GM13976 (cell line): Measurements from ENCODE around the gene BIK.

Source experiments
- DNase-seq: peaks from one replicate; pipeline ENCODE4 v3.0.0; 2012; ENCODE audit warnings: low spot score
- in situ Hi-C: fragments of 300-500 bp; cut with MboI; formaldehyde crosslinking; loops from one replicate; pipeline ENCODE4 v1.12.0; 2022; ENCODE audit warnings: low sequenced_read_pairs, mixed read lengths, inconsistent platforms; ENCODE audit not compliant: unreplicated experiment
- TF ChIP-seq, protein P1 (sequence below): IDR thresholded peaks from 2 replicates; pipeline ENCODE4 v1.5.1; 2012; ENCODE audit warnings: borderline replicate concordance, mild to moderate bottlenecking; ENCODE audit not compliant: insufficient read depth; ENCODE audit errors: extremely low read depth, missing control alignments, control extremely low read depth

The BIK gene

DNA sequence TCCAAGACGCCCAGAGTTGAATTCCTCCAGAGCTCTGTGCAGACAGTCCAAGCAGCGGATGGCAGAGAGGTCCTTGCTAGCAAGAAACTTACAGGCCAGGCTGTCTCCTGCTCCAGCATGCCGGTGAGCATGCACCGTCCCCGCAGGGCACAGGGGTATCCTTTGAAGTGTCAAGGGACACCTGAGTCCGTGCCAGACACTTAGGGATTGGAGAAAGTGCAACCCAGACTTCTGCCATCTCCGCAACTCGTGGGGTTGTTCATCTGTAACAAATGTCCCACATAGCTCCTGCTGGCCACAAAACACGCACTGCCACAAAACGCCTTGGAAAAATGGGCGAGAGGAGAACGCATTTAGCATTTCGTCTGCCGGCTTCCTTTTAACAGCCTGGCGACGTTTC, 54.1 kb downstream of the BIK start:
- TF ChIP-seq, protein P1, sequence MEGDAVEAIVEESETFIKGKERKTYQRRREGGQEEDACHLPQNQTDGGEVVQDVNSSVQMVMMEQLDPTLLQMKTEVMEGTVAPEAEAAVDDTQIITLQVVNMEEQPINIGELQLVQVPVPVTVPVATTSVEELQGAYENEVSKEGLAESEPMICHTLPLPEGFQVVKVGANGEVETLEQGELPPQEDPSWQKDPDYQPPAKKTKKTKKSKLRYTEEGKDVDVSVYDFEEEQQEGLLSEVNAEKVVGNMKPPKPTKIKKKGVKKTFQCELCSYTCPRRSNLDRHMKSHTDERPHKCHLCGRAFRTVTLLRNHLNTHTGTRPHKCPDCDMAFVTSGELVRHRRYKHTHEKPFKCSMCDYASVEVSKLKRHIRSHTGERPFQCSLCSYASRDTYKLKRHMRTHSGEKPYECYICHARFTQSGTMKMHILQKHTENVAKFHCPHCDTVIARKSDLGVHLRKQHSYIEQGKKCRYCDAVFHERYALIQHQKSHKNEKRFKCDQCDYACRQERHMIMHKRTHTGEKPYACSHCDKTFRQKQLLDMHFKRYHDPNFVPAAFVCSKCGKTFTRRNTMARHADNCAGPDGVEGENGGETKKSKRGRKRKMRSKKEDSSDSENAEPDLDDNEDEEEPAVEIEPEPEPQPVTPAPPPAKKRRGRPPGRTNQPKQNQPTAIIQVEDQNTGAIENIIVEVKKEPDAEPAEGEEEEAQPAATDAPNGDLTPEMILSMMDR: no peak
- no peak for DNase-seq
- in situ Hi-C loops: no loop called here

DNA sequence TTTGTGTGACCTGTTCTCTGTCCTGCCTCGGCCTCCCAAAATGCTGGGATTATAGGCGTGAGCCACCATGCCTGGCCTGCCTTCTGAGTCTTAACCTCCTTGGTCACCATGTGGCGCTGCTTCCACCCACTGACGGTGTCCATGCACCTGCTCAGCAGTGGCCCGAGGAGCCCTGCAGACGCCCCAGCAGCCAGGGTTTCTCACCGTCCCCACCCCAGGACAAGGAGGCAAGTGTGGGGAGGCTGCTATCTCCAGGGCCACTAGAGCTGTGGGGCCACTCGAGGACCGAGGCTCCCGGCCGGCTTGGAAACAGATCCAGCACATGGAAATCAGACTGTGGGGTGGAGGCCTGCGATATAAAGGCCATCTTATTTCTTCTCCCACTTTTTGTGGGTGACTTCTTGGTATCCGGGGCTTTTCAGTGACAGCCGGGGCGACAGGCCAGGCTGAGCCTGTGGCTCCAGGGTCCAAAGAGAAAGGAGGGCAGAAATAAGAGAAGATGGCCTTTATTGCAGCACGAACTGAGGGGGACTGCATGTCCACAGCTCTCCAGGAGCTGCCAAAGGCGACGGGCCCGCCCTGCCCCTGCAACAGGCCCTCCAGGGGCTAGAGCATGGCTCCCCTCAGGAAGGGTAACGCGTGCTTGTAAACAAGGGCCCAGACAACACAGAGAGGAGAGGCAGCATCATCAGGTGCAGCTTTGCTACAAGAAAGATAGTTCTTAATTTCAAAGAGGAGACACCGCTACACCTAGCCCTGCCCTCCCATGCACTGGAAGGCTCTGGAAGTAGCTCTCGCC, 55.8 kb downstream of the BIK start:
- in situ Hi-C loops: no loop called here

DNA sequence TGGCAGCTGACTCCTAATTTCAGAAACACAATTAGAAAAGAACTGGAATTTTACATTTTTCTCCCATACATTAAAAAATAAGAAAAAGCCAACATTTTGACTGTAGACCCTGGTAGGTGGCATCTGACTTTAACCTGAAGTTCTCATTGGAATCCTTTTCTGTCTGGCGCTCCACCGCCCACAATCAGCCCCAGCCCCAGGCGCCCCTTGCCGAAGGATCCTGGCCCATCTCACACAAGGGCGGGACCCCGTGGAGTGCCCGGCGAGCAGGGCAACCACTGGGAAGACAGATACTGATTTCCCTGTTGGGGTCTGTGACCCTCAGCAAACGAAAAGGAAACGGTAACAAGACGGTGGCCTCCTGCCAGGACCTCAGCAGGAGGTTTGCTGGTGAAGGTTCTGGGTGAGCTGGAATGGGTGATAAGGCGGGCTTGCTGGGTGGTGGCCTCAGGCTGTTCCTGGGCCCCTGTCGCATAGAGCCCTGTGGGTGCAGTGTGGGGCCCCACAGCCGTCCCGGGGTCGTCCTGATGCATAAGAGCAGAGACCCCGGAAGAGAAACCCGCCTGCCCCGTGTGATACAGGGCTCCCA, 56.5 kb downstream of the BIK start:
- in situ Hi-C loops: no loop called here
- TF ChIP-seq, protein P1: no peak
- no peak for DNase-seq

More for the DNA sequence above, 55.8 kb downstream of the BIK start:
- DNase-seq: no peak
- TF ChIP-seq, protein P1: no peak

DNA sequence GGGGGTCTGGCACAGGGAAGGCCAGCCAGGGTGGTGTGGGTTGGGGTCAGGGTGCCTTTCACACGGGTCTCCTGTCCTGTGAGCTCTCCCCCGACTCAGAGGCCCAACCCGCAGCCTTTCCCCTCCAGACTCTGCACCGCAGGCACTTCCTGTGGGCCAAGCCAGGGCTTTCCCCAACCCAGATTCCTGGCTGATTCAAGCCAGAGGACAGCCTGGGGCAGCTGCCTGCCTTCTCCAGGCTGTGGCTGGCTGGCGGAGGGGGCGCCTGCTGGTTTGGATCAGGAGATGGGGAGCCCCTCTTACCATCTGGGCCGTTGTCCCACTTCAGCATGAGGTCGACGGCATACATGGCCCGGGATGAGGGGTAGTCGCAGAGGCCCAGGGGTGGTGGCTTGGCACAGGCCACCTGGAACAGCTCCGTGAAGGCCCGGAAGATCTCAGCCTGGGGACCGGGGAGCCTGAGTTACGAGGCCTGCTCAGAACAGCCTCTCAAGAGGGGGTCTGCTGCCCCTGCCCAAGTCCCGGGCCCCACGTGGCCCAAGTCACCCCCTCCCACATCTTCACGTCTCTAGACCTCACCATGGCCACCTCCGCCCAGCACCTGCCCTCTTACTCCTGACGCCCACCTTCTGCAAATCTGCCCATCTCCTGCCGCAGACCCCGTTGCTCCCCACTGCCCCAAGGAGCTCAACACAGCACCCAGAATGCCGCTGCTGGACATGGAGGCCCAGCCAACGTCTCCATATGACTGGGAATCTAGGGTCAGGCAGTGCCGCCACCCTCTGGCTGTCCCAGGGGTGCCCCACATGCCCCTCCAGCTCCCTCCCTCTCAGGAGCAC, 58.1 kb downstream of the BIK start:
- TF ChIP-seq, protein P1: no peak
- in situ Hi-C loops: no loop called here
- no peak for DNase-seq

DNA sequence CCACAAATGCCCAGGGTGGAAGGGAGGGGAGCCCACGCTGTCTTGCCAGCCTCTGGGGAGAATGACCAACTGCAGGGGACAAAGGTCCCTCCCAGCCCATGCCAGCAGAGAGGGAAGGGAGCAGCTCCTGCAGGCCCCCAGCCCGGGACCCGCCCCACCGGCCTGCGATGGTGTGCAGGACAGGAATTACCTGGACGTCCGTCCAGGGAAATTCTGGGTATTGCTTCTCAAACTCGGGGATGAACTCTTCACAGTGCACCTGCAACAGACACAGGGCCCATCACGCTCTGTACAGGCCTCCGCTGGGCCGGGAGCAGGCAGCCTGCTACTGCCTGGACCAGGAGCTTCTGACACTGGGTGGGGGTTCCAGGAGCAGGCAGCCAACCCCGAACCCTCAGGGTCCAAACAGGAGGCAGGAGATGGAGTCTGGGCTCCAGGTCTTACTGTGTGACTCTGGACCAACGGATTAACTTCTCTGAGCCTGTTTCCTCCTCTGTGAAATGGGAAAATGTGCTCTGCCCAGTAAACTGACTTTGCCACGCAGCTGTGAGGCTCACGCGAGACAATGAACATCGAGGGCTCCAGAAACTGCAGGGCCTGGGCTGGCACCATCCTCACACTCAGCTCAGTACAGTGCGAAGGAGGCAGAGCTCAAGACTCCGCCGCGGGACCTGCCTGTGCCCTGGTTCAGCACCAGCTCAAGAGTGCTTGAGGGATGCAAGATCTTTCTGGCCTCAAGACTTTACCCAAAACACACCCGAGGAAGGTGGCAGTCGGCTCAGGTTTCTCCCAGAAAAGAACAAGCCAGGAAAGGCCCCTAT, 59.0 kb downstream of the BIK start:
- no peak for DNase-seq
- in situ Hi-C loops: no loop called here
- TF ChIP-seq, protein P1: no peak

DNA sequence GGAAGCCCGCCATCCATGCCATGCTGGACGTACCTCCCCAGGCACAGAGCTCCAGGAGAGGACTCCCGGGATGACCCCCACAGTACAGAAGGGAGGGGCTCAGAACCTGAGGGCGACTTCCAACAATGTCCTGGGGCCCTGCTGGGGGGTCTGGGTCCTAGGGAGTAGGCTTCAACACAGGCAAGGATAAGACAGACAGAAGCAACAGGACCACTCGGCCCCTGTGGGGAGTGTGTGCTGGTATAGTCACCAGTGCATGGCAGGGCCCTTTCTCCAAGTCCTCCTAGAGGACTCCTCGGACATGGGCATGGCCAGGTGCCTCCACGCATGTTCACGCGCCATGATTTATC, 59.6 kb downstream of the BIK start:
- TF ChIP-seq, protein P1: no peak
- in situ Hi-C loops: no loop called here
- no peak for DNase-seq
